Uterus (tissue), 4 donors: ENCODE data around the gene CNTF. TPM values are rescaled to one million over a fixed set of nuclear protein-coding genes. Genes with fewer than 3 reads are reported as not detected.
A peak's percentile ranks its signal among the peaks of the same experiment; 100 is the strongest.

Experiments used
- DNase-seq, 2 donors: peaks; one replicate each; pipeline ENCODE4 v3.0.0-alpha.2; 2019 to 2020
- H3K27ac ChIP-seq, 2 donors: fragments of 200-600 bp; sonication (generic); 1 replicate in 1 of 2; 2 replicates in 1 of 2; pipeline ENCODE4 v1.5.1; 2016 to 2018
- H3K27me3 ChIP-seq, 2 donors: fragments of 200-600 bp; sonication (generic); one replicate each; pipeline ENCODE4 v1.5.1; 2018 to 2019; ENCODE audit warnings: control low read depth in 1 of 2
- H3K36me3 ChIP-seq, 2 donors: fragments of 200-600 bp; sonication (generic); one replicate each; pipeline ENCODE4 v1.5.1; 2019; ENCODE audit warnings: control low read depth in 1 of 2
- H3K4me1 ChIP-seq, 2 donors: fragments of 200-600 bp; sonication (generic); one replicate each; pipeline ENCODE4 v1.5.1; 2018 to 2019; ENCODE audit warnings: control low read depth in 1 of 2
- H3K4me3 ChIP-seq, 2 donors: fragments of 200-600 bp; sonication (generic); 1 replicate in 1 of 2; 2 replicates in 1 of 2; pipeline ENCODE4 v1.5.1; 2018 to 2019; ENCODE audit warnings: mild to moderate bottlenecking in 1 of 2
- H3K9me3 ChIP-seq, 2 donors: fragments of 200-600 bp; sonication (generic); one replicate each; pipeline ENCODE4 v1.5.1; 2019; ENCODE audit warnings: control low read depth in 1 of 2
- CTCF ChIP-seq, 4 experiments: fragments of 200-600 bp in 2 of 4; fragments of 450-650 bp in 2 of 4; sonication (generic) in 2 of 4; IDR thresholded peaks; one replicate each; pipeline ENCODE4 v1.5.1; 2016 to 2019; ENCODE audit warnings: antibody characterized with exemption in 4 of 4, mild to moderate bottlenecking in 2 of 4, moderate library complexity in 1 of 4
- POLR2A ChIP-seq, 2 donors: fragments of 450-650 bp; IDR thresholded peaks; one replicate each; pipeline ENCODE4 v1.6.1; 2016; ENCODE audit warnings: antibody characterized with exemption in 2 of 2, mild to moderate bottlenecking in 1 of 2, moderate library complexity in 1 of 2
- intact Hi-C: fragments of 100-400 bp; cut with DNase I; formaldehyde crosslinking; loops from one replicate; pipeline ENCODE4 v1.15.1; 2023; ENCODE audit warnings: low total_unique reads
- total RNA-seq, 4 donors: library from RNA; depleted of rRNA in 3 of 4; stranded (reverse); fragments of >200 nt in 3 of 4; gene quantifications; one replicate each; pipeline versions ENCODE4 v1.1.0 to v1.2.4, GENCODE V29; 2014 to 2023
- donor health status: DM: yes; HTN: yes; CAD: no.

CNTF gene
- total RNA-seq, 4 donors from 2014 or later = 1.1 to 1.2 TPM; not detected in 2

GRCh38 chr11:58579192-58580129 is 43.0 kb upstream of the CNTF start:
- Histone ChIP-seq H3K9me3 (no peaks in the 10 kb centered on the region), H3K27me3 (no peaks in the 10 kb centered on the region), H3K36me3 (no peaks in the 10 kb centered on the region), H3K27ac (peak overlapping the region; percentile 99 to 100), H3K4me1 (peaks cover 3 to 14% of the 10 kb centered on the region in 2 donors), H3K4me3 (peak overlapping the region; percentile 96 to 99)
- TF ChIP-seq POLR2A (IDR thresholded peaks at IDR 0.05) (peak; percentile 55 to 61), CTCF (IDR thresholded peaks at IDR 0.05) (peak; percentile 75 to 91 (median 82))
- peak; percentile 90 to 92 for DNase-seq
- intact Hi-C loops = loop anchor here (10.0 kb wide), 1 partner anchor 565 kb away; the partner anchor contains the start of gene FAM111A

GRCh38 chr11:58580311-58580710 is 42.2 kb upstream of the CNTF start:
- no peak for TF ChIP-seq POLR2A (IDR thresholded peaks at IDR 0.05)
- no peak for TF ChIP-seq CTCF (IDR thresholded peaks at IDR 0.05)
- Histone ChIP-seq H3K27ac (peak overlapping the region; percentile 99 to 100), H3K4me1 (peaks cover 3 to 14% of the 10 kb centered on the region in 2 donors), H3K27me3 (no peaks in the 10 kb centered on the region), H3K36me3 (no peaks in the 10 kb centered on the region), H3K4me3 (peak overlapping the region; percentile 96 to 99), H3K9me3 (no peaks in the 10 kb centered on the region)
- intact Hi-C loops = no loop called here
- DNase-seq = no peak

GRCh38 chr11:58582437-58582836 is 40.0 kb upstream of the CNTF start:
- no peak for DNase-seq
- intact Hi-C loops = no loop called here
- no peak overlapping the region for H3K27ac ChIP-seq
- H3K9me3 ChIP-seq = no peaks in the 10 kb centered on the region
- H3K4me1 ChIP-seq = peaks cover 3 to 14% of the 10 kb centered on the region in 2 donors
- H3K27me3 ChIP-seq = no peaks in the 10 kb centered on the region
- no peaks in the 10 kb centered on the region for H3K36me3 ChIP-seq
- H3K4me3 ChIP-seq = no peak overlapping the region
- TF ChIP-seq CTCF (IDR thresholded peaks at IDR 0.05) (no peak), POLR2A (IDR thresholded peaks at IDR 0.05) (no peak)

- intact Hi-C loops = no loop called here
- H3K4me1 ChIP-seq = peaks cover 0 to under 1% of the 10 kb centered on the region in 2 donors
- TF ChIP-seq CTCF (IDR thresholded peaks at IDR 0.05) = no peak
- no peak for TF ChIP-seq POLR2A (IDR thresholded peaks at IDR 0.05)
- no peaks in the 10 kb centered on the region for H3K27me3 ChIP-seq
- H3K36me3 ChIP-seq = no peaks in the 10 kb centered on the region
- no peak overlapping the region for H3K27ac ChIP-seq
- no peak overlapping the region for H3K4me3 ChIP-seq
- H3K9me3 ChIP-seq = no peaks in the 10 kb centered on the region
- DNase-seq = no peak
These were observed 35.5 kb upstream of the CNTF start for GRCh38 chr11:58586998-58587397.

- no peaks in the 10 kb centered on the region for H3K27me3 ChIP-seq
- no peak for TF ChIP-seq POLR2A (IDR thresholded peaks at IDR 0.05)
- no peak for TF ChIP-seq CTCF (IDR thresholded peaks at IDR 0.05)
- no peak for DNase-seq
- no peaks in the 10 kb centered on the region for H3K36me3 ChIP-seq
- intact Hi-C loops = no loop called here
- H3K4me1 ChIP-seq = no peaks in the 10 kb centered on the region
- no peaks in the 10 kb centered on the region for H3K9me3 ChIP-seq
- H3K27ac ChIP-seq = no peak overlapping the region
- H3K4me3 ChIP-seq = no peak overlapping the region
These were observed 30.8 kb upstream of the CNTF start for GRCh38 chr11:58591659-58592058.
